ENCODE results near the gene CCL5.

The CCL5 gene

GRCh38 chr17:35849469-35850348 lies 30.5 kb downstream of the CCL5 start:
- TF ChIP-seq CTCF (conservative IDR thresholded peaks at IDR 0.05; ENCODE audit: low read depth, low read length): peak; percentile 89
- H3K4me3 ChIP-seq (ENCODE audit: low read depth, low read length): no peak overlapping the region
- peak; percentile 92 for DNase-seq (ENCODE audit: low read depth)

GRCh38 chr17:35847633-35848373 lies 32.4 kb downstream of the CCL5 start:
- H3K4me3 ChIP-seq (ENCODE audit: low read depth, low read length): no peak overlapping the region
- no peak for DNase-seq (ENCODE audit: low read depth)
- no peak for TF ChIP-seq CTCF (conservative IDR thresholded peaks at IDR 0.05; ENCODE audit: low read depth, low read length)

- no peak overlapping the region for H3K4me3 ChIP-seq (ENCODE audit: low read depth, low read length)
- TF ChIP-seq CTCF (conservative IDR thresholded peaks at IDR 0.05; ENCODE audit: low read depth, low read length): no peak
- no peak for DNase-seq (ENCODE audit: low read depth)
Observed at GRCh38 chr17:35847006-35847405, 33.2 kb downstream of the CCL5 start.

- TF ChIP-seq CTCF (conservative IDR thresholded peaks at IDR 0.05; ENCODE audit: low read depth, low read length): no peak
- no peak overlapping the region for H3K4me3 ChIP-seq (ENCODE audit: low read depth, low read length)
- peak; percentile 44 for DNase-seq (ENCODE audit: low read depth)
Observed at GRCh38 chr17:35846055-35846809, 33.9 kb downstream of the CCL5 start.

GRCh38 chr17:35844547-35844946 lies 35.6 kb downstream of the CCL5 start:
- no peak for TF ChIP-seq CTCF (conservative IDR thresholded peaks at IDR 0.05; ENCODE audit: low read depth, low read length)
- H3K4me3 ChIP-seq (ENCODE audit: low read depth, low read length): no peak overlapping the region
- no peak for DNase-seq (ENCODE audit: low read depth)

- no peak for TF ChIP-seq CTCF (conservative IDR thresholded peaks at IDR 0.05; ENCODE audit: low read depth, low read length)
- H3K4me3 ChIP-seq (ENCODE audit: low read depth, low read length): no peak overlapping the region
- DNase-seq (ENCODE audit: low read depth): no peak
Observed at GRCh38 chr17:35843698-35844097, 36.5 kb downstream of the CCL5 start.

Data from choroid plexus epithelial cell (primary cell).